Measurements from ENCODE around the gene C17orf67. TPM values are rescaled to one million over a fixed set of nuclear protein-coding genes. Genes with fewer than 3 reads are reported as not detected.

C17orf67 gene
- polyA plus RNA-seq, 2 of the 4 experiments (the other 2 are of a cell fraction) = 1.8 to 2.6 TPM

DNA sequence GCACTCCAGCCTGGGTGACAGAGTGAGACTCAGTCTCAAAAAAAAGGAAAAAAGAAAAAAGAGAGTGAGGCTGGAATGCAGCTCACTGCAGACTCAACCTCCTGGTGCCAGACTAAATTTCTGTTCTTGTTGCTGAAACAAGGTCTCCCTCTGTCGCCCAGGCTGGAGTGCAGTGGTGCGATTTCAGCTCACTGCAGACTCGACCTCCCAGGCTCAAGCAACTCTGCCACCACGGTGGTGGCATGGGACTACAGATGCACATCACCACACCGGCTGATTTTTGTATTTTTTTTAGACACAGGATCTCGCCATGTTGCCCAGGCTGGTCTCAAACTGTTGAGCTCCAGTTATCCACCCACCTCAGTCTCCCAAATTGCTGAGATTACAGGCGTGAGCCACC, 45.6 kb upstream of the C17orf67 start:
- Histone ChIP-seq H3K27ac (no peak overlapping the region), H3K4me2 (no peak overlapping the region), H3K4me3 (no peak overlapping the region), H3K4me1 (no peaks in the 10 kb centered on the region), H3K9me3 (no peaks in the 10 kb centered on the region)
- no peak for DNase-seq (ENCODE audit: low read depth in 1 of 2, low spot score in 1 of 2)
- ChIA-PET POLR2A (interaction anchor here (1.0 kb wide), 1 partner anchor 35 kb away, joined by 8 read pairs; the partner anchor contains the start of gene TRIM25), CTCF (interaction anchor here (1.2 to 1.9 kb wide), 5 partner anchors 11 to 81 kb away, joined by 3 to 6 read pairs (median 4); partner anchors contain the start of gene COIL)
- TF ChIP-seq ZSCAN20 (CRISPR knock-in tag; IDR thresholded peaks at IDR 0.05) = no peak
- ATAC-seq = no peak
- 85% methylated on average over 7 of the region's 7 CpGs for WGBS (ENCODE audit: missing lambda C conversion rate)
- no peak for FAIRE-seq

- POLR2A ChIA-PET = interaction anchor here (1.4 kb wide), 1 partner anchor 37 kb away, joined by 3 read pairs; the partner anchor contains the start of gene TRIM25
- CTCF ChIA-PET = interaction anchor here (1.0 to 1.3 kb wide), 3 partner anchors 9 to 380 kb away, joined by 3 read pairs; no protein-coding TSS in a partner anchor
- Histone ChIP-seq H3K4me1 (no peaks in the 10 kb centered on the region), H3K4me2 (no peak overlapping the region), H3K4me3 (no peak overlapping the region), H3K9me3 (no peaks in the 10 kb centered on the region), H3K27ac (no peak overlapping the region)
- ATAC-seq (peak; percentile 12 to 52; a peak in 3 of 6 replicates), FAIRE-seq (no peak), DNase-seq (ENCODE audit: low read depth in 1 of 2, low spot score in 1 of 2) (peak in 1 of 2 experiments; percentile 27)
- 66% methylated on average over 7 of the region's 7 CpGs for WGBS (ENCODE audit: missing lambda C conversion rate)
- no peak for TF ChIP-seq SREBF2 (IDR thresholded peaks at IDR 0.05)
- no peak for TF ChIP-seq MAFK (IDR thresholded peaks at IDR 0.05; ENCODE audit: partially characterized antibody)
- TF ChIP-seq RFX5 (IDR thresholded peaks at IDR 0.05) = no peak
- TF ChIP-seq SMC3 (IDR thresholded peaks at IDR 0.05) = no peak
- TF ChIP-seq FOSB (CRISPR knock-in tag; IDR thresholded peaks at IDR 0.05) = no peak
- TF ChIP-seq NFE2L2 (conservative IDR thresholded peaks at IDR 0.05; ENCODE audit: low read length) = no peak
- no peak for TF ChIP-seq NPAS2 (CRISPR knock-in tag; IDR thresholded peaks at IDR 0.05; ENCODE audit: borderline replicate concordance)
- TF ChIP-seq HOXB5 (CRISPR knock-in tag; IDR thresholded peaks at IDR 0.05) = no peak
- no peak for TF ChIP-seq BCL3 (IDR thresholded peaks at IDR 0.05)
- TF ChIP-seq ESRRA (IDR thresholded peaks at IDR 0.05; ENCODE audit: borderline replicate concordance, low read length) = no peak
- TF ChIP-seq EHF (CRISPR knock-in tag; IDR thresholded peaks at IDR 0.05) = no peak
- no peak for TF ChIP-seq BHLHE40 (IDR thresholded peaks at IDR 0.05; ENCODE audit: low read depth, low read length)
- no peak for TF ChIP-seq POLR2A (IDR thresholded peaks at IDR 0.05; ENCODE audit: low read length)
- TF ChIP-seq POLR2AphosphoS2 (conservative IDR thresholded peaks at IDR 0.05; ENCODE audit: low read length) = no peak
Measured at GRCh38 chr17:56876766-56877179, 43.1 kb upstream of the C17orf67 start.

GRCh38 chr17:56870081-56870651, 36.4 kb upstream of the C17orf67 start:
- POLR2A ChIA-PET = no interaction called here
- CTCF ChIA-PET = interaction anchor here (0.7 to 5.2 kb wide), 10 partner anchors 9 to 140 kb away, joined by 3 to 20 read pairs (median 4); no protein-coding TSS in a partner anchor
- DNase-seq (ENCODE audit: low read depth in 1 of 2, low spot score in 1 of 2) (no peak), ATAC-seq (no peak), FAIRE-seq (no peak)
- H3K4me1 ChIP-seq = no peaks in the 10 kb centered on the region
- H3K9me3 ChIP-seq = no peaks in the 10 kb centered on the region
- no peak overlapping the region for H3K27ac ChIP-seq
- TF ChIP-seq PHF8 (IDR thresholded peaks at IDR 0.05; ENCODE audit: borderline replicate concordance, low read depth) (no peak), HOXB13 (CRISPR knock-in tag; IDR thresholded peaks at IDR 0.05; ENCODE audit: low read depth) (no peak), SREBF2 (IDR thresholded peaks at IDR 0.05) (no peak), POLR2AphosphoS2 (conservative IDR thresholded peaks at IDR 0.05; ENCODE audit: low read length) (no peak), MAFK (IDR thresholded peaks at IDR 0.05; ENCODE audit: partially characterized antibody) (no peak), RNF2 (IDR thresholded peaks at IDR 0.05; ENCODE audit: borderline replicate concordance, low read depth) (no peak), CHD4 (IDR thresholded peaks at IDR 0.05; ENCODE audit: borderline replicate concordance) (no peak), RARB (CRISPR knock-in tag; IDR thresholded peaks at IDR 0.05) (no peak), FOXS1 (CRISPR knock-in tag; IDR thresholded peaks at IDR 0.05) (no peak), CEBPB (IDR thresholded peaks at IDR 0.05) (no peak), CHD2 (IDR thresholded peaks at IDR 0.05; ENCODE audit: low read length, partially characterized antibody) (no peak), ZNF302 (CRISPR knock-in tag; IDR thresholded peaks at IDR 0.05) (no peak), ZC3H11A (IDR thresholded peaks at IDR 0.05) (no peak), GATA3 (IDR thresholded peaks at IDR 0.05; ENCODE audit: borderline replicate concordance) (no peak)
- TF ChIP-seq, protein P1, sequence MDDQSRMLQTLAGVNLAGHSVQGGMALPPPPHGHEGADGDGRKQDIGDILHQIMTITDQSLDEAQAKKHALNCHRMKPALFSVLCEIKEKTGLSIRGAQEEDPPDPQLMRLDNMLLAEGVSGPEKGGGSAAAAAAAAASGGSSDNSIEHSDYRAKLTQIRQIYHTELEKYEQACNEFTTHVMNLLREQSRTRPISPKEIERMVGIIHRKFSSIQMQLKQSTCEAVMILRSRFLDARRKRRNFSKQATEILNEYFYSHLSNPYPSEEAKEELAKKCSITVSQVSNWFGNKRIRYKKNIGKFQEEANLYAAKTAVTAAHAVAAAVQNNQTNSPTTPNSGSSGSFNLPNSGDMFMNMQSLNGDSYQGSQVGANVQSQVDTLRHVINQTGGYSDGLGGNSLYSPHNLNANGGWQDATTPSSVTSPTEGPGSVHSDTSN (IDR thresholded peaks at IDR 0.05) = no peak
- 78% methylated on average over 4 of the region's 4 CpGs for WGBS (ENCODE audit: missing lambda C conversion rate)
- H3K4me2 ChIP-seq = no peak overlapping the region
- H3K4me3 ChIP-seq = no peak overlapping the region

All from A549 (cell line).